Ishikawa (cell line): ENCODE measurements around the gene NCKIPSD.

Source experiments
- CEBPB ChIP-seq: IDR thresholded peaks from 2 replicates; pipeline ENCODE4 v1.6.1; 2012
- CREB1 ChIP-seq: IDR thresholded peaks from 2 replicates; pipeline ENCODE4 v1.6.1; 2012; ENCODE audit warnings: low read depth
- EGR1 ChIP-seq: IDR thresholded peaks from 2 replicates; pipeline ENCODE4 v1.6.1; 2012
- EP300 ChIP-seq: IDR thresholded peaks from 2 replicates; pipeline ENCODE4 v1.6.1; 2012; ENCODE audit warnings: borderline replicate concordance
- FOXM1 ChIP-seq: IDR thresholded peaks from 2 replicates; pipeline ENCODE4 v1.6.1; 2012; ENCODE audit warnings: low read depth, borderline replicate concordance
- NFIC ChIP-seq: IDR thresholded peaks from 2 replicates; pipeline ENCODE4 v1.6.1; 2012
- RAD21 ChIP-seq: IDR thresholded peaks from 2 replicates; pipeline ENCODE4 v1.6.1; 2012; ENCODE audit warnings: low read depth
- TAF1 ChIP-seq: IDR thresholded peaks from 2 replicates; pipeline ENCODE4 v1.6.1; 2012; ENCODE audit warnings: low read depth, mild to moderate bottlenecking
- TCF12 ChIP-seq: IDR thresholded peaks from 2 replicates; pipeline ENCODE4 v1.6.1; 2012; ENCODE audit warnings: low read depth
- TEAD4 ChIP-seq: IDR thresholded peaks from 2 replicates; pipeline ENCODE4 v1.6.1; 2012
- YY1 ChIP-seq: IDR thresholded peaks from 2 replicates; pipeline ENCODE4 v1.6.1; 2012; ENCODE audit warnings: low read depth
- ZBTB7A ChIP-seq: IDR thresholded peaks from 2 replicates; pipeline ENCODE4 v1.6.1; 2012; ENCODE audit warnings: low read depth
- TF ChIP-seq, protein P1 (sequence below): IDR thresholded peaks from 2 replicates; pipeline ENCODE4 v1.6.1; 2012
- TF ChIP-seq, protein P2 (sequence below): IDR thresholded peaks from 2 replicates; pipeline ENCODE4 v1.6.1; 2012
- TF ChIP-seq, protein P3 (sequence below): IDR thresholded peaks from 2 replicates; pipeline ENCODE4 v1.6.1; 2012; ENCODE audit warnings: low read depth, mild to moderate bottlenecking

NCKIPSD gene

DNA sequence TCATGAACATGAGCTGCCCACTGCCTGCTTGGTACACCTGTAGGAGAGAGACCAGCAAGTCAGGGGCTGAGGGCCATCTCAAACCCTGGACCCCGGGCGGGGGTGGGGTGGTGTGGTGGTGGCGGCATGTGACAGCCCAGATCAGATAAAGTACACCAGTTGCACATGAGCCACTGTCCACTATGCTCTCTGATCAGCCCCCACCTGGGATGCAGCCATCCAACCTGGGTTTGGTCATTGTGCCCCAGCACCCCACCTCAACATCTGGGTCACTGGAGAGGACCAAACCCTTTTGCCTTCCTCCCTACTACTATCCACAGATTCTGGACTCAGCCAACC lies 3.0 kb upstream of the NCKIPSD start:
- TF ChIP-seq YY1 (no peak), EGR1 (no peak), TAF1 (no peak), TCF12 (no peak), RAD21 (no peak), FOXM1 (no peak), CREB1 (no peak), ZBTB7A (no peak)
- TF ChIP-seq, protein P1, sequence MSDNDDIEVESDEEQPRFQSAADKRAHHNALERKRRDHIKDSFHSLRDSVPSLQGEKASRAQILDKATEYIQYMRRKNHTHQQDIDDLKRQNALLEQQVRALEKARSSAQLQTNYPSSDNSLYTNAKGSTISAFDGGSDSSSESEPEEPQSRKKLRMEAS: no peak
- TF ChIP-seq, protein P2, sequence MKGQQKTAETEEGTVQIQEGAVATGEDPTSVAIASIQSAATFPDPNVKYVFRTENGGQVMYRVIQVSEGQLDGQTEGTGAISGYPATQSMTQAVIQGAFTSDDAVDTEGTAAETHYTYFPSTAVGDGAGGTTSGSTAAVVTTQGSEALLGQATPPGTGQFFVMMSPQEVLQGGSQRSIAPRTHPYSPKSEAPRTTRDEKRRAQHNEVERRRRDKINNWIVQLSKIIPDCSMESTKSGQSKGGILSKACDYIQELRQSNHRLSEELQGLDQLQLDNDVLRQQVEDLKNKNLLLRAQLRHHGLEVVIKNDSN: no peak

DNA sequence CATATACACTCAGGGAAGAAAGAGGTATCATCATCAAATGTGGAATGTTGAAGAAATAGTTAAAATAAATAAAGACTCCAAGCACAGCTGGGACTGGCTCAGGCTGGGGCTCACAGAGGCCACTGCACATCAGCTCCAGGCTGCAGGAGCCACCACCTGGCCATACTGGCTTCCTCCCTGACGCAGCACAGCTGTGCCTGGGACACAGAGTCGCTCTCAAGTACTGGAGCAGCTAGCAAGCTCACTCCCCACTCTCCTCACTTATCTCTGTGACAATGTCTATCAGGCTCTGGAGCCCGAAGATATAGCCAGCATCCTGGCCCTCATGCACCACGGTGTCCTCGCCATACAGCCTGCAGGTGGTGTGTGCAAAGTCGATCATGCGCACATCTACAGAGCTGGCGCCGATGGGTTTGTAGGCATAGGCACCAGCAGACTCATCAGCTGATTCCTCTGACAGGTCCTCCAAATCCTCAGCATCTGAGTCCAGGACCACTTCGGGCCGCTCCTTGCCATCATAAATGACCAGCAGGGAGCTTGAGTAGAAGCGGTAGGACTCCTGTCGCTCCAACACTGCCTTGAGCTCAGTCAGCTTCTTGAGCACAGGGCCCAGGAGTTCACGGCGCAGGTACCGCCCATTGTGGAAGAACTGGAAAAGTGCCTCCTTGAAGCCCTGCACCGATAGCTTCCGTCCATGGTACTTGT lies 2.5 kb upstream of the NCKIPSD start:
- TF ChIP-seq CREB1 (no peak), ZBTB7A (no peak), TEAD4 (no peak), TAF1 (no peak), YY1 (no peak), FOXM1 (no peak), CEBPB (no peak), RAD21 (no peak), NFIC (no peak), TCF12 (no peak)
- TF ChIP-seq, protein P3, sequence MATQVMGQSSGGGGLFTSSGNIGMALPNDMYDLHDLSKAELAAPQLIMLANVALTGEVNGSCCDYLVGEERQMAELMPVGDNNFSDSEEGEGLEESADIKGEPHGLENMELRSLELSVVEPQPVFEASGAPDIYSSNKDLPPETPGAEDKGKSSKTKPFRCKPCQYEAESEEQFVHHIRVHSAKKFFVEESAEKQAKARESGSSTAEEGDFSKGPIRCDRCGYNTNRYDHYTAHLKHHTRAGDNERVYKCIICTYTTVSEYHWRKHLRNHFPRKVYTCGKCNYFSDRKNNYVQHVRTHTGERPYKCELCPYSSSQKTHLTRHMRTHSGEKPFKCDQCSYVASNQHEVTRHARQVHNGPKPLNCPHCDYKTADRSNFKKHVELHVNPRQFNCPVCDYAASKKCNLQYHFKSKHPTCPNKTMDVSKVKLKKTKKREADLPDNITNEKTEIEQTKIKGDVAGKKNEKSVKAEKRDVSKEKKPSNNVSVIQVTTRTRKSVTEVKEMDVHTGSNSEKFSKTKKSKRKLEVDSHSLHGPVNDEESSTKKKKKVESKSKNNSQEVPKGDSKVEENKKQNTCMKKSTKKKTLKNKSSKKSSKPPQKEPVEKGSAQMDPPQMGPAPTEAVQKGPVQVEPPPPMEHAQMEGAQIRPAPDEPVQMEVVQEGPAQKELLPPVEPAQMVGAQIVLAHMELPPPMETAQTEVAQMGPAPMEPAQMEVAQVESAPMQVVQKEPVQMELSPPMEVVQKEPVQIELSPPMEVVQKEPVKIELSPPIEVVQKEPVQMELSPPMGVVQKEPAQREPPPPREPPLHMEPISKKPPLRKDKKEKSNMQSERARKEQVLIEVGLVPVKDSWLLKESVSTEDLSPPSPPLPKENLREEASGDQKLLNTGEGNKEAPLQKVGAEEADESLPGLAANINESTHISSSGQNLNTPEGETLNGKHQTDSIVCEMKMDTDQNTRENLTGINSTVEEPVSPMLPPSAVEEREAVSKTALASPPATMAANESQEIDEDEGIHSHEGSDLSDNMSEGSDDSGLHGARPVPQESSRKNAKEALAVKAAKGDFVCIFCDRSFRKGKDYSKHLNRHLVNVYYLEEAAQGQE: no peak

DNA sequence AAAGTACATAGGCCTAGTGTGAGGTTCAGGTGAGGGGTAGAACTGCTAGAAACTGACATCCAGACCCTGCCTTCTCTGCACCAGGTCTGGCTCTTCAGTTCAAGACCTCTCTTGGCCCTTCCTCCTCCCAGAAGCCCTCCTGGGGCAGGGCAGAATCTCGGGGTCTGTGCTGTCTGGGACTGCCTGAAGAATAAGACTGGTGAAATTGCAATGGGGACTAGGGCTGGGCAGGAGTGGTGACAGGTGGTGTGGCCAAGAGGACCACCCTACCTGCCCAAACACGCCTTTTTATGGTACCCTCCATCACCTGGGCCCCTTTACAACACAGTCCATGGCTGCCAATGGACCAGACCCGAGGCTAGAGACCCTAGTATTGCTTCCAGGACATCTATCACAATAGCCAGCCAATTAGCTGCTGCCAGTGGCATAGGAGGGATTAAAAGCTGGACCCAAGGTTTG lies 1.5 kb upstream of the NCKIPSD start:
- TF ChIP-seq ZBTB7A (no peak), CEBPB (no peak), RAD21 (no peak), YY1 (no peak), TAF1 (no peak), TCF12 (no peak), NFIC (no peak), EGR1 (no peak), TEAD4 (no peak), CREB1 (no peak), EP300 (no peak), FOXM1 (no peak)
- TF ChIP-seq, protein P1: no peak
- TF ChIP-seq, protein P3: no peak
- TF ChIP-seq, protein P2: no peak

DNA sequence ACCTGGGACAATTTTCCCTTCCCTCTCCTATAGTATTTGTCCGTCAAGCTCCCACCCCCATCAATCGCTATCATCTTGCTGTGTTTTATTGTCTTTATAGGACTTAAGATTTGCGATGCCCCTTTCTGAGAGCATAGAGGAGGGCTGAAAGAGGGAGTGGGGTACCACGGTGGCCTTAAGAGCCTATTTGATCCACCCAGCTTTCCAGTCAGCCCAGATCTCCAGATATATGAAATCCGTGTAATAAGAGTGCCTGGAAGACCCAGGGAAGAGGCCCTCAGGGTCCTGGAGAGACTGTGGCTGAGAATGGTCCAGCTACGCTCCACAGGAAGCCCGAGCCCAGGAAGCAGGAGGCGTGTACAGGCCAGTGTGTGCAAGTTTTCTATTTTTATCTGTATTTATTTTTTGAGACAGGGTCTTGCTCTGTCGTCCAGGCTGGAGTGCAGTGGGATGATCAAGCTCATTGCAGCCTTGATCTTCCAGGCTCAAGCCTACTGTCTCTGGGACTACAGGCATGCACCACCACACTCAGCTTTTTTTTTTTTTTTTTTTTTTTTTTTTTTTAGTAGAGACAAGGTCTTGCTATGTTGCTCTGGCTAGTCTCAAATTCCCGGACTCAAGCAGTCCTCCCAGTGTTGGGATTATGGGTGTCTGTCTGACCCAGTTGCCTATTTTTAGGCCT lies 964 bp upstream of the NCKIPSD start:
- TF ChIP-seq TCF12: no peak
- no peak for TF ChIP-seq CEBPB
- TF ChIP-seq CREB1: no peak
- no peak for TF ChIP-seq TAF1
- TF ChIP-seq, protein P2: no peak
- TF ChIP-seq TEAD4: no peak
- TF ChIP-seq ZBTB7A: no peak
- no peak for TF ChIP-seq EGR1
- no peak for TF ChIP-seq NFIC
- TF ChIP-seq, protein P1: no peak
- no peak for TF ChIP-seq YY1

DNA sequence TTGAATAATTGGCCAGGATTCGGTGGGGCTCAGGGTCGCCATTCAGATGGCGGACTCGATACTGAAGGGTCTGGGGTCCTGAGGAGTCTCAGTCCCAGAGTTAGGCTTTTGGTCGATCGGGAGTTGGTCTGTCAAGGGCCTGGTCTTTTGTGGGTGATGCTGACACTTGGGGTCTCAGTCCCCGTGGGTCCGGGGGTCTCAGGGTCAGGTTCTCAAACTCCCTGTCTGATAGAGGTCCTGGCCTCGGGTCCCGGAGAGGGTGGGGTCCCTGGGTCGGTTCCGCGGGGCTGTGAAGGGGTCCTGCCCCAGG lies 467 bp downstream of the NCKIPSD start:
- no peak for TF ChIP-seq CEBPB
- no peak for TF ChIP-seq NFIC
- TF ChIP-seq, protein P1: no peak
- no peak for TF ChIP-seq TAF1
- TF ChIP-seq TEAD4: no peak
- no peak for TF ChIP-seq EP300
- no peak for TF ChIP-seq TCF12
- TF ChIP-seq RAD21: no peak
- TF ChIP-seq FOXM1: no peak
- no peak for TF ChIP-seq CREB1
- TF ChIP-seq EGR1: no peak
- TF ChIP-seq, protein P3: no peak
- no peak for TF ChIP-seq ZBTB7A
- TF ChIP-seq, protein P2: no peak
- no peak for TF ChIP-seq YY1
